NCI-H774 (cell line): ENCODE results near the gene HARBI1.
"Not testable (repeated sequence)": the region's sequence is repeated elsewhere in the genome, so short reads cannot be mapped to it uniquely, and the experiment has no call there.

Experiments
- DNase-seq: peaks from one replicate; lab custom pipeline; 2025; lab: John Stamatoyannopoulos, UW

Gene HARBI1

GRCh38 chr11:46597155-46597554 lies 19.9 kb downstream of the HARBI1 start:
- DNase-seq: no peak

- no peak for DNase-seq
Measured at GRCh38 chr11:46594785-46595184, 22.2 kb downstream of the HARBI1 start.

GRCh38 chr11:46594374-46594700 lies 22.7 kb downstream of the HARBI1 start:
- DNase-seq: no peak

GRCh38 chr11:46593550-46594373 lies 23.3 kb downstream of the HARBI1 start, which contains the start of gene AMBRA1:
TSS of gene AMBRA1 (minus strand) at chr11:46594023. CDS start at chr11:46548380, 45,643 bp downstream.
- peak; percentile 69 for DNase-seq

GRCh38 chr11:46590740-46591605 lies 26.1 kb downstream of the HARBI1 start:
- DNase-seq: no peak

GRCh38 chr11:46588915-46589314 lies 28.1 kb downstream of the HARBI1 start:
- no peak for DNase-seq

GRCh38 chr11:46588131-46588530 lies 28.9 kb downstream of the HARBI1 start:
- no peak for DNase-seq

GRCh38 chr11:46583513-46583912 lies 33.5 kb downstream of the HARBI1 start:
- DNase-seq: not testable (repeated sequence)

- DNase-seq: no peak
Measured at GRCh38 chr11:46582588-46582987, 34.4 kb downstream of the HARBI1 start.

GRCh38 chr11:46577058-46577457 lies 40.0 kb downstream of the HARBI1 start:
- DNase-seq: no peak

- DNase-seq: no peak
Measured at GRCh38 chr11:46574656-46575055, 42.4 kb downstream of the HARBI1 start.

GRCh38 chr11:46570790-46571398 lies 46.1 kb downstream of the HARBI1 start:
- no peak for DNase-seq

GRCh38 chr11:46565232-46565840 lies 51.7 kb downstream of the HARBI1 start:
- no peak for DNase-seq

- DNase-seq: no peak
Measured at GRCh38 chr11:46564459-46564858, 52.6 kb downstream of the HARBI1 start.

- DNase-seq: no peak
Measured at GRCh38 chr11:46562527-46562926, 54.5 kb downstream of the HARBI1 start.

- DNase-seq: peak; percentile 22
Measured at GRCh38 chr11:46560300-46560991, 56.6 kb downstream of the HARBI1 start.

- no peak for DNase-seq
Measured at GRCh38 chr11:46559815-46560214, 57.2 kb downstream of the HARBI1 start.

- DNase-seq: no peak
Measured at GRCh38 chr11:46557684-46558151, 59.3 kb downstream of the HARBI1 start.

GRCh38 chr11:46555267-46556054 lies 61.6 kb downstream of the HARBI1 start:
- DNase-seq: no peak
